ENCODE results near the gene HDAC9.

DNA sequence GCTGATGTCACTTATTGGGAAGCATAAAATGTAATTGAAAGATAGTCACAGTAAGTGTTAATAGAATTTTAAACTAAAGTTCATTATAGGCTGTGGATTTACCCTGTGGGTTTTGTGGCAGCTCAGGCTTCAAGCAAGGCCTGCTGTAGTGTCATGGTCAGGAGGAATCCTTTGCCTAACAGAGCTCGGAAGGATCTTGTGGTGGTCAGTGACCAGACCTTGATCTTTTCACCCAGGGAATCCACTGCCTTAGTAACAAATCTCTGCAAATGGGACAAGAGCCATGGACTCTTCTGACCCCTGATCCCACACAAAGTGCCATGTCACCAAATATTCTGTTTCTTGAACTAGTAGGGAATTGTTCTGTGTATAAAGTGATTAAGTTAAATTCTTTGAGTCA is 20.6 kb upstream of the HDAC9 start:
- TF ChIP-seq, protein P1, sequence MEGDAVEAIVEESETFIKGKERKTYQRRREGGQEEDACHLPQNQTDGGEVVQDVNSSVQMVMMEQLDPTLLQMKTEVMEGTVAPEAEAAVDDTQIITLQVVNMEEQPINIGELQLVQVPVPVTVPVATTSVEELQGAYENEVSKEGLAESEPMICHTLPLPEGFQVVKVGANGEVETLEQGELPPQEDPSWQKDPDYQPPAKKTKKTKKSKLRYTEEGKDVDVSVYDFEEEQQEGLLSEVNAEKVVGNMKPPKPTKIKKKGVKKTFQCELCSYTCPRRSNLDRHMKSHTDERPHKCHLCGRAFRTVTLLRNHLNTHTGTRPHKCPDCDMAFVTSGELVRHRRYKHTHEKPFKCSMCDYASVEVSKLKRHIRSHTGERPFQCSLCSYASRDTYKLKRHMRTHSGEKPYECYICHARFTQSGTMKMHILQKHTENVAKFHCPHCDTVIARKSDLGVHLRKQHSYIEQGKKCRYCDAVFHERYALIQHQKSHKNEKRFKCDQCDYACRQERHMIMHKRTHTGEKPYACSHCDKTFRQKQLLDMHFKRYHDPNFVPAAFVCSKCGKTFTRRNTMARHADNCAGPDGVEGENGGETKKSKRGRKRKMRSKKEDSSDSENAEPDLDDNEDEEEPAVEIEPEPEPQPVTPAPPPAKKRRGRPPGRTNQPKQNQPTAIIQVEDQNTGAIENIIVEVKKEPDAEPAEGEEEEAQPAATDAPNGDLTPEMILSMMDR (conservative IDR thresholded peaks at IDR 0.05) = no peak
- TF ChIP-seq ZFX (IDR thresholded peaks at IDR 0.05) = no peak
